KMS-11 (cell line): Measurements from ENCODE around the gene OSCAR.

Experiments
- H2AFZ ChIP-seq: fragments of 200-600 bp; sonication (generic); 2 replicates; pipeline ENCODE4 v1.6.1; 2016; ENCODE audit warnings: antibody characterized with exemption, mixed run types, low read depth
- H3K27ac ChIP-seq: fragments of 200-600 bp; sonication (generic); 2 replicates; pipeline ENCODE4 v1.6.1; 2016; ENCODE audit warnings: mild to moderate bottlenecking, mixed run types
- H3K27me3 ChIP-seq: fragments of 200-600 bp; sonication (generic); 2 replicates; pipeline ENCODE4 v1.6.1; 2017; ENCODE audit warnings: mild to moderate bottlenecking, low read depth, mixed run types, moderate library complexity; ENCODE audit not compliant: insufficient read depth
- H3K36me3 ChIP-seq: fragments of 200-600 bp; sonication (generic); 2 replicates; pipeline ENCODE4 v1.6.1; 2017; ENCODE audit warnings: mild to moderate bottlenecking, mixed run types; ENCODE audit not compliant: insufficient read depth
- H3K4me1 ChIP-seq: fragments of 200-600 bp; sonication (generic); 2 replicates; pipeline ENCODE4 v1.6.1; 2016; ENCODE audit warnings: mild to moderate bottlenecking, low read depth, mixed run types; ENCODE audit not compliant: poor library complexity, severe bottlenecking
- H3K4me2 ChIP-seq: fragments of 200-600 bp; sonication (generic); 2 replicates; pipeline ENCODE4 v1.7.0; 2016; ENCODE audit warnings: mild to moderate bottlenecking, mixed run types
- H3K4me3 ChIP-seq: fragments of 200-600 bp; sonication (generic); IDR thresholded peaks from 2 replicates; pipeline ENCODE4 v1.6.1; 2017; ENCODE audit warnings: low read depth, low read length, mixed read lengths; ENCODE audit not compliant: insufficient read depth
- H3K79me2 ChIP-seq: fragments of 200-600 bp; sonication (generic); 2 replicates; pipeline ENCODE4 v1.6.1; 2016; ENCODE audit warnings: low read depth, mixed run types; ENCODE audit not compliant: insufficient read depth
- H3K9ac ChIP-seq: fragments of 200-600 bp; sonication (generic); 2 replicates; pipeline ENCODE4 v1.6.1; 2016; ENCODE audit warnings: mild to moderate bottlenecking, mixed run types
- H4K20me1 ChIP-seq: fragments of 200-600 bp; sonication (generic); 2 replicates; pipeline ENCODE4 v1.6.1; 2016; ENCODE audit warnings: mild to moderate bottlenecking, mixed run types; ENCODE audit not compliant: insufficient read depth
- TF ChIP-seq, protein P1 (sequence below): fragments of 200-600 bp; sonication (generic); conservative IDR thresholded peaks from 2 replicates; pipeline ENCODE4 v1.6.1; 2017; ENCODE audit warnings: low read depth, mild to moderate bottlenecking, antibody characterized with exemption, low read length, moderate library complexity, mixed read lengths

The OSCAR gene

DNA sequence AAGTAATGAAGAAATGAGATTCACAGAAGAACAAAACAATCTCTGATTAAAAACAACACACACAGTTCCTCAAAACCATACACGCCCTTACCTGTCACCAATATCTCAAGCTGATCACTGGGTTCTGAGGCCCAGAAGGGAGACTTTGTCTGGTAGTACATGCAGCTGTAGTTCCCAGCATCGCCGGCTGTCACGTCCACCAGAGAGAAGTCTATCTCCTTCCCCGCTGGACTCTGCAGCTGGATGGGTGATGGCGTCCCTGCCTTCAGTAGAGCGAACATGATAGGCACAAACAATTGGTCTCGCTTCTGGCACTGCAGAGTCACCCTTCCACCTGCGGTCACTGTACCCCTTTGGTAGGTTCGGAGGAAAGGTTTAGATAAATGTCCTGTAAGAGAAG is 26.8 kb downstream of the OSCAR start:
- no peak overlapping the region for H2AFZ ChIP-seq
- H4K20me1 ChIP-seq = no peaks in the 10 kb centered on the region
- H3K27me3 ChIP-seq = peaks cover 24% of the 10 kb centered on the region
- no peak overlapping the region for H3K27ac ChIP-seq
- no peaks in the 10 kb centered on the region for H3K36me3 ChIP-seq
- H3K79me2 ChIP-seq = no peaks in the 10 kb centered on the region
- TF ChIP-seq, protein P1, sequence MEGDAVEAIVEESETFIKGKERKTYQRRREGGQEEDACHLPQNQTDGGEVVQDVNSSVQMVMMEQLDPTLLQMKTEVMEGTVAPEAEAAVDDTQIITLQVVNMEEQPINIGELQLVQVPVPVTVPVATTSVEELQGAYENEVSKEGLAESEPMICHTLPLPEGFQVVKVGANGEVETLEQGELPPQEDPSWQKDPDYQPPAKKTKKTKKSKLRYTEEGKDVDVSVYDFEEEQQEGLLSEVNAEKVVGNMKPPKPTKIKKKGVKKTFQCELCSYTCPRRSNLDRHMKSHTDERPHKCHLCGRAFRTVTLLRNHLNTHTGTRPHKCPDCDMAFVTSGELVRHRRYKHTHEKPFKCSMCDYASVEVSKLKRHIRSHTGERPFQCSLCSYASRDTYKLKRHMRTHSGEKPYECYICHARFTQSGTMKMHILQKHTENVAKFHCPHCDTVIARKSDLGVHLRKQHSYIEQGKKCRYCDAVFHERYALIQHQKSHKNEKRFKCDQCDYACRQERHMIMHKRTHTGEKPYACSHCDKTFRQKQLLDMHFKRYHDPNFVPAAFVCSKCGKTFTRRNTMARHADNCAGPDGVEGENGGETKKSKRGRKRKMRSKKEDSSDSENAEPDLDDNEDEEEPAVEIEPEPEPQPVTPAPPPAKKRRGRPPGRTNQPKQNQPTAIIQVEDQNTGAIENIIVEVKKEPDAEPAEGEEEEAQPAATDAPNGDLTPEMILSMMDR = no peak
- H3K4me1 ChIP-seq = no peaks in the 10 kb centered on the region
- H3K9ac ChIP-seq = no peak overlapping the region
- H3K4me3 ChIP-seq = no peak overlapping the region
- H3K4me2 ChIP-seq = no peak overlapping the region

DNA sequence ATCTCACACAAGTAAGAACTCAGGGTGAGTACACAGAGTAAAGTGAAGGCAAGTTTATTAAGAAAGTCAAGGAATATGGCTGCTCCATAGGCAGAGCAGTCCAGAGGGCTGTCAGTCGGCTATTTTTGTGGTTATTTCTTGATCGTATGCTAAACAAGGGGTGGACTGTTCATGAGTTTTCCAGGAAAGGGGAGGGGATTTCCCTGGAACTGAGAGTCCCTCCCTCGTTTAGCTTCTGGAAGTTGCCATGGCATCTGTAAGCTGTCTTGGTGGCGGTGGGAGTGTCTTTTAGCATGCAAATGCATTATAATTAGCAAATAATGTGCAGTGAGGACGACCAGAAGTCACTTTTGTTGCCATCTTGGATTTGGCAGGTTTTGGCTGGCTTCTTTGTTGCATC is 31.1 kb downstream of the OSCAR start:
- Histone ChIP-seq H2AFZ (no peak overlapping the region), H3K79me2 (no peaks in the 10 kb centered on the region), H3K4me3 (no peak overlapping the region), H3K9ac (no peak overlapping the region), H3K27me3 (peaks cover 23% of the 10 kb centered on the region), H3K36me3 (no peaks in the 10 kb centered on the region), H4K20me1 (no peaks in the 10 kb centered on the region), H3K4me2 (no peak overlapping the region), H3K27ac (no peak overlapping the region), H3K4me1 (no peaks in the 10 kb centered on the region)
- TF ChIP-seq, protein P1 = no peak

DNA sequence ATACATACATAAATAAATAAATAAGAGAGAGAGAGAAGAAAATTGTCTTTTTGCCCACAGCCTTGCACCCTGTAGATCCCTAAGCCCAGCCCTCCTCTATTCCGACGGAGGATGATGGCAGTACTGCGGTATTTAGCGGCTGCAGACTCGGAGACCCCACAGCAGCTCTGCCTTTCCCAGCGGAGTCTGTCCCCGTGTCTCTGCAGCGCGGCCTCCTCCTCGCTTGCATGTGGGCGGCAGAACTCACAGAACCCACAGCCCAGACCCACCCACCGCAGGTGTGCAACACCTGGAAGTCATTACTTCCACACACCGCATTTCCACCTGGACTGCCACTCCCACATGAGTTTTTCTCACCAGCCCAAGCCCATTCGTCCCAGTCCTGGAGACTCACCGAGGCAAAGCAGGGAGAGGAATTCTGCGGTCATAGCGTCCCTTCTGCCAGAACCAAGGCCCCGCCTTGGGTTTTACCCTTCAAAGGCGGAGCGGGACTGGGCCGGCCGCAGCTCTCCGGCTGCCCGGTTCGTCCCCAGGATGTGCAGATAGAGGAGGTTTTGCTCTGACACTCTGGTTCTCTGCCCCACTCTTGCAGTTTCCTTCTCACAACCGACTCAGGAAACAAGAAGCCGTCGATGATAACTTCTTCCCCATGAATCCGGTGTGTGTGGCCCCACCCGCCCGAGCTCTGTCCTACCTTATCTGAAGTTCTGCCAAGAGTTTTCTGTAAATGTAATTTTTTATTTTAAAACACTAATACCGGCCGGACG is 37.1 kb downstream of the OSCAR start, which contains the start of gene VSTM1:
TSS of gene VSTM1 (minus strand) at position 548 of the 767 bp plus-strand sequence. CDS start at position 428, 120 bp downstream.
- H3K27me3 ChIP-seq = peaks cover 22% of the 10 kb centered on the region
- H3K4me3 ChIP-seq = no peak within 1 kb of the TSS
- H4K20me1 ChIP-seq = no peaks in the 10 kb centered on the region
- no peaks in the 10 kb centered on the region for H3K4me1 ChIP-seq
- TF ChIP-seq, protein P1 = no peak
- no peaks in the 10 kb centered on the region for H3K79me2 ChIP-seq
- no peak within 1 kb of the TSS for H3K4me2 ChIP-seq
- no peak within 1 kb of the TSS for H2AFZ ChIP-seq
- no peak within 1 kb of the TSS for H3K9ac ChIP-seq
- H3K36me3 ChIP-seq = no peaks in the 10 kb centered on the region
- no peak within 1 kb of the TSS for H3K27ac ChIP-seq

DNA sequence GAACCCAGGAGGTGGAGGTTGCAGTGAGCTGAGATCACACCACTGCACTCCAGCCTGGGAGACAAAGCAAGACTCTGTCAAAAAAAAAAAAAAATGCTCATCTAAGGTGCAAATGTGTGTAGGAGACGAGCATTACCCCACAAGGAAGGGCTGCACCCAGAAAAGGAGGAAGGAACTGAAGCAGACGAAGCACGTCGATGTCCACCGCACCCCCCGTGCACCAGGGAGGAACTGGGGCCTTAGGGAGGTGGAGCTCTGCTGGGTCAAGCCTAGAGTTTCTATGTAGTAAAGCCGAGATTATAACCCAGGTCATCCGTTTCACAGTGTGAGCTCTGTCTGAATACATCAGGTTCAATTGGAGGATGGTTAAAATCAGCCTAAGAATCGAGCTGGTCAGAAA is 38.0 kb downstream of the OSCAR start:
- Histone ChIP-seq H3K4me1 (no peaks in the 10 kb centered on the region), H2AFZ (no peak overlapping the region), H3K36me3 (no peaks in the 10 kb centered on the region), H3K4me3 (no peak overlapping the region), H3K27me3 (peaks cover 22% of the 10 kb centered on the region), H3K79me2 (no peaks in the 10 kb centered on the region), H3K27ac (no peak overlapping the region), H4K20me1 (no peaks in the 10 kb centered on the region), H3K4me2 (no peak overlapping the region), H3K9ac (no peak overlapping the region)
- TF ChIP-seq, protein P1 = no peak
